Glomerular endothelial cell (primary cell): ENCODE data around the gene PTGR2. TPM values are rescaled to one million over a fixed set of nuclear protein-coding genes. Genes with fewer than 3 reads are reported as not detected.
"Not testable (repeated sequence)": the region's sequence is repeated elsewhere in the genome, so short reads cannot be mapped to it uniquely, and the experiment has no call there.

ENCODE experiments used
- DNase-seq: peaks from one replicate; pipeline ENCODE4 v3.0.0-alpha.2; 2011; ENCODE audit warnings: low read depth, low spot score; ENCODE audit errors: extremely low read depth
- total RNA-seq: library from RNA; depleted of rRNA; stranded (reverse); fragments of >200 nt; gene quantifications from 2 replicates; pipeline ENCODE4 v1.2.3, GENCODE V29; 2015

PTGR2 gene
- 1.9 and 2.8 TPM in 2 replicates for total RNA-seq

DNA sequence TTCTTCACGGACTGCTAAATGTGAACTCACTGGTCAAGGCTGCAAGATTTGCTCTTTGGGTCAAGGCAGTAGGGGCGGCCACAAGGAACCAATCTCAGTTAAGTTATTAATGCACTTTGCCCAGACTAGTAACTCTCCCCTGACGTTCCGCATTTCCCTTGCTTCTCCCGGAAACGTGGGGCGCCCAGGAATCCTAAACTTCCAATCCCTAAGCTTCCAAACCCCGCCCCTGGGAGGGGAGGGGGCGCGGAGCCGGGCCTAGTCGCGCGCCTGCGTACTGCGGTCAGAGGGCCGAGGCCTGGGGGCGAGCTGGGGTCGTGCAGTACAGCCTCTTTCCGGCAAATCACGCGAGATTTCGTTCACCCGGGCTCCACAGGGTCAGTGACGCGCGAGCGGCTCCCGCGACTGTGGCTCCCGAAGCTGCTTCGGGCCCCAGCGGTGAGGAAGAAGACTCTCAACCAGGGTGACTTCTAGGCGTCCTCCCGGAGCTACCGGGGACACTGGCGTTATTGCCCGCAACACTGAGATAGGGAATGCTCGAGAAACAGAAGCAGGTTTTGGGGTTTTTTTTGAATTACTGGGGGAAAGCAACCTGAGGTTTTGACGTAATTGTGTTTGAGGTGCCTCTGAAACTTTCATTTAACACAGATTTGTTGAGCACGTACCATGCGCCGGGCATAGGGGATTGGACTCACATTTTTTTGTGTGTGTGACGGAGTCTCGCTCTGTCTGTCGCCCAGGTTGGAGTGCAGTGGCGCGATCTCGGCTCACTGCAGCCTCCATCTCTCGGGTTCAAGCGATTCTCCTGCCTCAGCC lies at the start of gene PTGR2:
Gene PTGR2, plus strand, starts transcription at position 265 of the 816 bp plus-strand sequence. CDS start 7,032 bp downstream, outside the sequence.
- peak; percentile 76 for DNase-seq

DNA sequence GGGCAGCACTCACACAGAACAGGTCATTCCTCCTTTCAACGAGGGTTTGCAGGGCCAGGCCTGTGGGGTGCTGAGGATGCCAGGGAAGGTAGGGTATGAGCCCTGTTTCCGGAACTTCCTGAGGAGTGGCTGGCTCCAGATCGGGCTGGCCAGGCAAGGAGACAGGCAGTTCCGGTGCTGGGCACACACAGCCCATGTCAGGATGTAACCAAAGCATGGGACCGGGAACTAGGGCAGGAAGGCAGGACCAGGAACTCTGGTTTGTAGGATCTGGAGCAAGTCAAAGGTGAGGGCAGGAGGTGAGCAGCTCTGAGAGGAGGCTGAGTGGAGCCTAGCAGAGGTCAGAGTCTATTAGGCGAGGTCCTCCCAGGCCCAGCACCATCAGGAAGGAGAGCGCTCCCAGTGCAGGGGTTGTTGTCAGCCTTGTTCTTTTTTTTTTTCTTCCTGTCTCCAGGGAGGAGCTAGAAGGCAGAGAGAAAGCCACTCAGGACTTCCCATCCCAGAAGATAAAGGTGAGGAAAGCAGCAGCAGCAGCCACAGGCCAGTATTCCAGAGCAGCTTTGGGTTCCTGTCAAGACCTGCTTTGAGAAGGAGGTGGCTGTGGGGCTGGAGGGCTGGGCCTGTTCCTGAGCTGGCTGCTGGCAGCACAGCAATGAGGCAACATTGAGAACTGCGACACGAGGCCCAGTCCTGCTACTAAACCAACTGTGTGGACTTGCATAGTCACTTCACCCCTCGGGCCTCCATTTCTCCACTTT lies 49.0 kb upstream of the PTGR2 start:
- no peak for DNase-seq

DNA sequence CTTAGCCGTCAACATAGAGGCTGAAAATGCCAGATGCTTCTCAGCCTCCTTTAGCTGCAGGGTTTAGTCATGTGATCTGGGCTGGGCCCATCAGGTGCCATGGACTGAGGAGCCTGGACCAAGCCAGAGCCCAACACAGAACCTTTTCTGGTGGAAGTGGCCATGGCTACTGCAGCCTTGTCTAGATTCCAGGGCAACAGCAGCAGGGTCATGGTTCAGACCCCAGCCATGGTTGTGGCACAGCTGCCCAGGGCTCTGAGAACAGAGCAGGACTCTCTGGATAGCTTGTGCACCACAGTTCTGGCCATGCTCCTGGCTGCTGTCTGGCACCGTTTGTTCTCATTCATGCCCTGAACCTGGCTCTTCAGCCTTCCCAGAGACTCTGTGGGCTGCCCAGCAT lies 47.0 kb upstream of the PTGR2 start:
- DNase-seq, result no peak

DNA sequence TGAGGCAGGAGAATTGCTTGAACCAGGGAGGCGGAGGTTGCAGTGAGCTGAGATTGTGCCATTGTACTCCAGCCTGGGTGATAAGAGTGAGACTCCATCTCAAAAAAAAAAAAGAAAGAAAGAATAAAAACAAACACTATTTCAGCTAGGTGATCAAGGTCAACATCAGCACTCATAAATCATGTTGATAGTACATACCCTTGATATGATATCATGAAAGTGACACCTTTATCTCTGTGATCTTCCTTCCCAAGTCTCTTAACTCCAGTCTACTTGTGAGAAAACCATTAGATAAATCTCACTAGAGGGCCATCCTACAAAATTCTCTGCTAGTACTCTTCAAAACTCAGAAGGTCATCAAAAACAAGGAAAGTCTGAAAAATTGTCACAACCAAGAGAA lies 44.2 kb upstream of the PTGR2 start:
- DNase-seq, result no peak

DNA sequence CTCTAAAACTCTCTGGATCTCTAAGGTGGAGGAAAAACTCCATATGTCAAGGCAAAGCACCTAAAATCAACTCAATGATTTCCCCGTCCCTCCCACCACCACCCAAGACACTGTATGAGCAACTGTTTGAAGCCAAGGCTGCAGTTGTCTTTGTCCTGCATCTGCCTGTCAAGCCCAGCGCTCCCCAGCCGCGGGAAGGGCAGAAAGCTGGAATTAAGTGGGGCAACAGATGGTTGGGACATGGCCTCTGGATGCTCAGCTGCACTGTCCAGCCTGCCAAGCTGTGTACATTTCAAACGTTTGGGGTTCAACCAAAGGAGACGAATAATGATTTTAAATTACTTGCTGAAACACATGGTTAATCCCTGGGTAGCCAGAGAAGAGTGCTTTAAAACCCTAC lies 42.2 kb upstream of the PTGR2 start:
- DNase-seq, result no peak

DNA sequence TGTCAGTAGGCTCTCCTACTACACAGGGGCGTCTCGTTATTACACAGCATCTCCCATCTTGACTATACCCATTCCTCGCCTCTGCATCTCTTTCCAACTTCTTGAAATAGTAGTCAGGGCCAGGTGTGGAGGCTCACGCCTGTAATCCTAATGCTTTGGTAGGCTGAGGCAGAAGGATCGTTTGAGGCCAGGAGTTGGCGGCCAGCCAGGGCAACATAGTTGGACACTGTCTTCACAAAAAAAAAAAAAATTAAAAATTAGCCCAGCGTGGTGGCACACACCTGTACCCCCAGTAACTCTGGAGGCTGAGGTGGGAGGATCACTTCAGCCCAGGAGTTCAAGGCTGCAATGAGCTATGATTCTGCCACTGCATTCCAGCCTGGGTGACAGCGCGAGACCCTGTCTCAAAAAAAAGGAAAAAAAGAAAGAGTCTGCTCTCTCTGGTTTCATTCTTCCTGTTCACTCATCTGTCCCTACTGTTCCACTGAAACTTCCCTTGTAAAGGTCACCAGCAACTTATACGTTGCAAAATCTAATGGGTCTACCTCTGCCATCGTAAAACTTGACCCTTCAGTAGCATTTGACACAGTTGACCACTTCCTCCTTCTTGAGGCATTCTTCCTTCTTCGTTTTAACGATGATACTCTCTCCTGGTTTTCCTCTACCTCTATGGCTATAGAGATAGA lies 41.0 kb upstream of the PTGR2 start:
- DNase-seq, result no peak

DNA sequence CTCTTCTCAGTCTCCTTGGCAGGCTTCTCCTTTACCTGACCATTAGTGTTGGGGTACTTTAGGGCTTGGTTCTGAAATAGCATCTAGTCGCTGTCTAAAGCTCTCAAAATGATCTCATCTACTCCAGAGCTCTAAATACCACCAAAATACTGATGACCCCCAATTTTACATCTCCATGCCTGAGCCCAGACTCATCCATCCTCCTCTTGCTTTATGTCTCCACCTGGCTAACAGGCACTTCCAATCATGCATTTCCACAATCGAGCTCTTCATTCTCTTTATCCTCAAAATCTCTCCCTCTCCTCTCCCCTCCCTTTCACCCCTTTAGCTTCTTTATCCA lies 40.5 kb upstream of the PTGR2 start:
- no peak for DNase-seq

DNA sequence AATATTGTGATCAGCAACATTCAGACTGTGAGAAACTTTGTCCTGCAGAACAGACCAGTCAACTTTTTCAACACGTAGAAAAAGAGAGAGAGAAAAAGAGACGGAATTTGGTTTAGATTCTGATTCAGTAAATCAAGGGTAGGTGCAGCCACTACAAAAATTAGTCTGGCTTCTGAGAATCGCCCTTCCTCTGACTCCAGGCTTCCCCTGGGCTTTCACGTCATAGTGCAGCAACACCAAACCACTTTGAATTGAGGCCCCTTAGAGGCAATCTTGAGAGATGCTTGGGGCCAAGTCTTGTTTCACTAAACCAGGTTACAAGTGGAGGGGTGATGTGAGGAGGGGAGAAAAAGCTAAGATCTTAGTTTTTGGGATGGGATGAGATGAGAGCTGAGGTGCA lies 37.5 kb upstream of the PTGR2 start:
- no peak for DNase-seq

DNA sequence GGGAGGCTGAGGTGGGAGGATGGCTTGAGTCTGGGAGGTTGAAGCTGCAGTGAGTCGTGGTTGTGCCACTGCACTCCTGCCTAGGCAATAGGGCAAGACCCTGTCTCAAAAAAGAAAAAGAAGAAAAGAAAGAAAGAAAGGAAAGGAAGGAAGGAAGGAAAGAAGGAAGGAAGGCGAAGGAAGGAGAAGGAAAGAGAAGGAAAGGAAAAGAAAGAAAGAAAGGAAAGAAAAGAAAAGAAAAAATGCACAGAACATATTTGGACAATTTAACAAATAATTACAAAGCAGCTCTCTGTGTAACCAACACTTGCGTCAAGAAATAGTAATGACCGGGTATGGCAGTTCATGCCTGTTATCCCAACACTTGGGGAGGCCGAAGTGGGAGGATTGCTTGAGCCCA lies 35.8 kb upstream of the PTGR2 start:
- no peak for DNase-seq

DNA sequence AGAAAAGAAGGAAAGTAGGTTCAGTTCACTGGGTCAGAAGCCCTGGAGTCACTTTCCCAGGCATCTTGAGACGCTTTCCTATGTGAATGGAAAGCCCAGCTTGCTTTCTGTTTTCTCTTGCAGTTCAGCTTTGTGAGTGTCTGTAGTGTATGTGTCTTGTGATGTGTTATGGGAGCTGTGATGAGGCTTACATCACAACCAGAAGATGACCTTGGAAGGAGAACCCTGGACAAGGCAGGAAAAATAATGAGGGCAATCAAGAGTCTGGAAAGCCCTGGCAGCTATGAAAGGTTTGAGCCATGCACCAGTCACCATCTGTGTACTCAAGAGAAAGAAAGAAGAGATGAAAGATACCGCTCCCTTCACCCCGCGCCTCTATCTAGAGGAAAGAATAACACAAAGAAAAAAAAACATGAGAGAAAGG lies 35.2 kb upstream of the PTGR2 start:
- no peak for DNase-seq

DNA sequence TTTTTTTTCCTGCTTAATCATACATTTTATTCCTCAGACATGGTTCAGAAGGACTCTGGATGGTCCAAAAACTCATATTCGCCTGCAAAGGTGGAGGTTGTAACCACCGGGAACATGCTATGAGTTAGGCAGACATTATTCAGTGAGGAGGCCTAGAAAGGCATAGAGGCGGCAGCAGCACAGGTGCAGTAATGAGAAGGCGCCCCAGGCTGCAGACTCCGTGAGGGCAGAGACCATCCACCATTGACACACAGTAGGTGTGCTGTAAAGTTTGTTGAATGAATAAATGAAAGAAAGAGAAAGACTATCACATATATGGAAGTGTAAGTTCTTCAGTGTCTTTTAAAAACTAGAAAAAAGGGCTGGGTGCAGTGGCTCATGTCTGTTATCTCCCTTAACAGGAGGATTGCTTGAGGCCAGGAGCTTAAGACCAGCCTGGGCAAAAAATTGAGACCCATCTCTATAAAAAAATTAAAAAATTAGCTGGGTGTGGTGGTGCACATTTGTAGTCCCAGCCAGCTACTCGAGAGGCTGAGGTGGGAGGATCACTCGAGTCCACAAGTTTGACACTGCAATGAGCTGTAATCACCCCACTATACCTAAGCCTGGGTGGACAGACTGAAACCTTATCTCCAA lies 34.5 kb upstream of the PTGR2 start:
- DNase-seq, result no peak

DNA sequence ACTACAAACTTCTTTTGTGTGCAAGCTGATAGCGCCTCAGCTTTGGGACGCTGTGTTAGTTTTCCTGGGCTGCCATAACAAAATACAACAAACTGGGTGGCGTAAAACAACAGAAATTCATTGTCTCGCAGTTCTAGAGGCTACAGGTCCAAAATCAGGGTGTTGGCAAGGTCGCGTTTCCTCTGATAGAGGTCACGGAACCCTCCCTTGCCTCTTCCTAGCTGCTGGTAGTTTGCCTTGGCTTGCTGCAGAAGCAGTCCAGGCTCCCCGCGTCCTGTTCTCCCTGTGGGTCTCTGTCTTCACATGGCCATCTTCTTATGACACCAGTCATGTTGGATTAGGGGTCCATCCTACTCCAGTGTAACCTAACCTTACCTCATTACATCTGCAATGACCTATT lies 32.8 kb upstream of the PTGR2 start:
- no peak for DNase-seq

DNA sequence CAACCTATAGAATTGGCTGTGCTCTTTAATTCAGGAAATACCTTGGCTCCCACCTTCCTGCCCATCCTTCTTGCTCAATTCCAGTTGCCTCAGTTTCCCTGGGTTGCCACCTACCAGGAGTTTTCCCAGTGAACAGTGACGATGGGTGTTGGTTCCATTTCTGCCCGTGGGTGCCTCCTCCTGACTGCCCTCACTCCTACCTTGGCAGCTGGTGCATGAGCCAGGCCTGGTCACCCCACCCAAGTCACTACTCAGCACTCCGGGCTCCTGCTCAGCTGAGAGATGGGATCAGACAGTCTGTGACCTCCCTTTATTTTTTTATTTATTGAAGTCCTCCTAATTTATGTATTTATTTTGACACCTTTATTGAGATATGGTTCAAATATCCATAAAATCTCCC lies 31.0 kb upstream of the PTGR2 start:
- no peak for DNase-seq

DNA sequence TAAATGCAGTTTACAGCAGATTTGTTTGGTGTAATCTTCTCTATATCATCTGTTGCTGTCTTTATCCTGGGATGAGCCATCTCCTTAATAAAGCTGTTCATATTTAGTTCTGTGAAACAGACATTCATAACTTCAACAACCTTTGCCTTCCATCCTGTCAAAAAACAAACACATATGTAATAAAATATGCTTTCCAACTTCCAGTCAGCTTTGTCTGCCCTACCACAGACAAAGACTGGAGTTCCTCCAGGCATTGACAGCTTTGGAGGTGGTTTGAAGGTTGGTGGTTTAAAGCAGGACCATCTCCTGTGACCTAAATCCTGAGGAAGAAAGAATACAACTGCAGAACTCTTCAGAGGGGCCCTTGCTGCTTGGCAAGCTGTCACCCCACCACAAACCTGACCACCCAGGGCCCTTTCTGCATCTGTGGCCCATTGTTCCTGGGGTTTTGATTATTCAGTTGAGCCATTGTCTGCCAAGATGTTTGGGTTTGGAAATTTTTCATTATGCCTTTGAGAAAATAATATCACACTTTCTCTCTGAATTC lies 28.2 kb upstream of the PTGR2 start:
- DNase-seq, result no peak

DNA sequence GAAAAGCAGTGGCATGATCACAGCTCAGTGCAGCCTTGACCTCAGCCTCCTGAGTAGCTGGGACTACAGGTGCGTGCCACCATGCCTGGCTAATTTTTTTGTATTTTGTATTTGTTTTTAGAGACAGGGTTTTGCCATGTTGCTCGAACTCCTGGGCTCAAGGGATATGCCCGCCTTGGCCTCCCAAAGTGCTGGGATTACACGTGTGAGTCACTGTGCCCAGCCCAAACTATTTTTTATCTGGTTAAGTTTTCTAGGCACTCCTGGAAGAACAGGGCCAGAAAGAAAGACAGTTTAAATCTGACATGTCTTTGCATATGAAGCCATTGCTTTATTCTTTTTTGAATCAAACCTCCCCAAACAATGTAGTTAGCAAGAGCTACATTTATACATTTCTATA lies 27.5 kb upstream of the PTGR2 start:
- DNase-seq, result no peak

DNA sequence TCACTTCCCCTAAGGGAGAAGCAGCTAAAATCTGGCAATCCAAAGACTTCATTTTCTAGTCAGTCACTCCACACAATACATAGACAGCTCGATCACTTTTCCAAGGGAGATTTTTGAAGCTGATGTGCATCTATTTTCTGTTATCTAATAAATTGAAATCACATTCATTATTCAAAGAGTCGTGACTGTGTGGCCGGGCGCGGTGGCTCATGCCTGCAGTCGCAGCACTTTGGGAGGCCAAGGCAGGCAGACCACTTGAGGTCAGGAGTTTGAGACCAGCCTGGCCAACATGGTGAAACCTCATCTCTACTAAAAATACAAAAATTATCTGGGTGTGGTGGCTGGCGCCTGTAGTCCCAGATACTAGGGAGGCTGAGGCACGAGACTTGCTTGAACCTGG lies 27.1 kb upstream of the PTGR2 start:
- DNase-seq, result no peak

DNA sequence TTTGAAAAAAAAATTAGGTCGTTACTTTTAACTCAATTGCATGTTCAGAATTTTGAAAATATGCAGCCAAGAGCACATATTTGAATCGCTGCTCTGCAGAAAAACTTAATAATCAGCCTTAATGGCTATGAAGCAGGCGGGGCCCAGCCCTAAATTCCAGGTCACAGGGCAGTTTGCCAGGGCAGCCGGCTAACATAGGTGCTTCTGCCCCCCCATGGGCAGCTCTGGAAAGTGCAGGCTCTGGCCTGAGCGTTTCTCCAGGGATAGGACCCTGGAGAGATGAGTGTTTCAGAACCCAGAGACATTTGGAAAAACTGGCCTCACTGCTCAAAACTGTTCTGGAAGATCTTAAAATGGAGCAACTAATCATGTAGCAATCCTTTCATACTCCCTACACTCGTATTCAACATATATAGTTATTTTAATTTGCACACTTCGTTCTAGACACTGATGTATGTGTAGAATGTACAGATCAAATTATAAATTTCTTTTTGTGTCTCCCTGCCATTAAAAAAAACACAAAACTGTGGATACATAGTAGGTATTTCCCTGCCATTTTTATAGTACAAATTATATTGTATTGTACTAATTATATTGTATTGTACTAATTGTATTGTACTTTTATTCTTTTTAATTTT lies 26.0 kb upstream of the PTGR2 start:
- peak; percentile 60 for DNase-seq

DNA sequence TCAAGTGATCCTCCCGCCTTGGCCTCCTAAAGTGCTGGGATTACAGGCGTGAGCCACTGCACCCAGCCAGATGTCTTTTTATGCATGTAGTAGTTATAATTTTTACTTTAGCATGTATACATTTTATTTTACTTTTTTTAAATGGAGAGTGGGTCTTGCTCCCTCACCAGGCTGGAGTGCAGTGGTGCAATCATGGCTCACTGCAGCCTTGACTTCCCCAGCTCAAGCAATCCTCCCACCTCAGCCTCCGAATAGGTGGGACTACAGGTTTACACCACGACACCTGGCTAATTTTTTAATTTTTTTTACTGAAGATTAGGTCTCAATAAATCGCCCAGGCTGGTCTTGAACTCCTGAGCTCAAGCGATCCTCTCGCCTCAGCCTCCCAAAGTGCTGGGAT lies 24.4 kb upstream of the PTGR2 start:
- DNase-seq, result not testable (repeated sequence)

DNA sequence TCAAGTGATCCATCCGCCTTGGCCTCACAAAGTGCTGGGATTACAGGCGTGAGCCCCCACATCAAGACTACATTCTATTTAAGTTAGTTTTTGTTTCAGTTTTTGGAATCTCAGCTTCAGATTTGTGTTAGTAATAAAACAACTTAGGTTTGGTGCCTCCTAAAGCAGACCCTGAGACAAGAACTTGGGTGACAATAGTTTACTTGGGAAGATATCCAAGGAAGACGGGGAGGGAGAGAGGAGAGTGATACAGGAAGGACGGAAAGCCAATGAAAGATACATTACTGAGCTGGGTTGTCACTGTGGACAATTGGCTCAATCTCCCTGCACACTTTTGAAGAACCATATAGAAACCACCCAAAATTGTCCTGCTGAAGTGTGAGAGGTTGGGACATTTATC lies 22.6 kb upstream of the PTGR2 start:
- no peak for DNase-seq
